Fibroblast of pulmonary artery (primary cell): ENCODE measurements around the gene IGLL5.

Source experiments
- DNase-seq: peaks from one replicate; pipeline ENCODE4 v3.0.0-alpha.2; 2010; ENCODE audit warnings: low read depth
- H3K4me3 ChIP-seq: replicated peaks from 2 replicates; pipeline ENCODE4 v1.5.1; 2011; ENCODE audit warnings: low read depth, mild to moderate bottlenecking, control low read depth, low read length, moderate library complexity
- TF ChIP-seq, protein P1 (sequence below): IDR thresholded peaks from 2 replicates; pipeline ENCODE4 v1.5.1; 2011; ENCODE audit warnings: mild to moderate bottlenecking, control low read depth, low read length, inconsistent platforms; ENCODE audit errors: missing control alignments

Gene IGLL5

GRCh38 chr22:22912135-22912987, 24.7 kb downstream of the IGLL5 start:
- TF ChIP-seq, protein P1, sequence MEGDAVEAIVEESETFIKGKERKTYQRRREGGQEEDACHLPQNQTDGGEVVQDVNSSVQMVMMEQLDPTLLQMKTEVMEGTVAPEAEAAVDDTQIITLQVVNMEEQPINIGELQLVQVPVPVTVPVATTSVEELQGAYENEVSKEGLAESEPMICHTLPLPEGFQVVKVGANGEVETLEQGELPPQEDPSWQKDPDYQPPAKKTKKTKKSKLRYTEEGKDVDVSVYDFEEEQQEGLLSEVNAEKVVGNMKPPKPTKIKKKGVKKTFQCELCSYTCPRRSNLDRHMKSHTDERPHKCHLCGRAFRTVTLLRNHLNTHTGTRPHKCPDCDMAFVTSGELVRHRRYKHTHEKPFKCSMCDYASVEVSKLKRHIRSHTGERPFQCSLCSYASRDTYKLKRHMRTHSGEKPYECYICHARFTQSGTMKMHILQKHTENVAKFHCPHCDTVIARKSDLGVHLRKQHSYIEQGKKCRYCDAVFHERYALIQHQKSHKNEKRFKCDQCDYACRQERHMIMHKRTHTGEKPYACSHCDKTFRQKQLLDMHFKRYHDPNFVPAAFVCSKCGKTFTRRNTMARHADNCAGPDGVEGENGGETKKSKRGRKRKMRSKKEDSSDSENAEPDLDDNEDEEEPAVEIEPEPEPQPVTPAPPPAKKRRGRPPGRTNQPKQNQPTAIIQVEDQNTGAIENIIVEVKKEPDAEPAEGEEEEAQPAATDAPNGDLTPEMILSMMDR, result no peak
- no peak for DNase-seq
- H3K4me3 ChIP-seq, result no peak overlapping the region

DNA sequence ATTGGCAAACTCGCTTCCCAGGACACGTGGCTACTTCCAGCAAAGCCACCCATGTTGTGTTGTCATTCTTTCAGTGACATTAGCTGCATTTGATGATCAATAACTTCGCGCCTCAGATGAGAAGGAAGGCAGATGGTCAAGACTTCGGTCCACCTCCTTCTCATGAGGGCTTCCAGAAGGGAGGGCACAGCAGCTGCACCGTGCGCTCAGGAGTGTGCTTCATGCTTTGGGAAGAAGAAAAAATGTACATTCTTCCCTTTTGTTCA, 25.3 kb downstream of the IGLL5 start:
- TF ChIP-seq, protein P1, result no peak
- no peak overlapping the region for H3K4me3 ChIP-seq
- DNase-seq, result no peak

GRCh38 chr22:22913989-22914388, 26.4 kb downstream of the IGLL5 start:
- no peak for DNase-seq
- no peak overlapping the region for H3K4me3 ChIP-seq
- TF ChIP-seq, protein P1, result no peak

DNA sequence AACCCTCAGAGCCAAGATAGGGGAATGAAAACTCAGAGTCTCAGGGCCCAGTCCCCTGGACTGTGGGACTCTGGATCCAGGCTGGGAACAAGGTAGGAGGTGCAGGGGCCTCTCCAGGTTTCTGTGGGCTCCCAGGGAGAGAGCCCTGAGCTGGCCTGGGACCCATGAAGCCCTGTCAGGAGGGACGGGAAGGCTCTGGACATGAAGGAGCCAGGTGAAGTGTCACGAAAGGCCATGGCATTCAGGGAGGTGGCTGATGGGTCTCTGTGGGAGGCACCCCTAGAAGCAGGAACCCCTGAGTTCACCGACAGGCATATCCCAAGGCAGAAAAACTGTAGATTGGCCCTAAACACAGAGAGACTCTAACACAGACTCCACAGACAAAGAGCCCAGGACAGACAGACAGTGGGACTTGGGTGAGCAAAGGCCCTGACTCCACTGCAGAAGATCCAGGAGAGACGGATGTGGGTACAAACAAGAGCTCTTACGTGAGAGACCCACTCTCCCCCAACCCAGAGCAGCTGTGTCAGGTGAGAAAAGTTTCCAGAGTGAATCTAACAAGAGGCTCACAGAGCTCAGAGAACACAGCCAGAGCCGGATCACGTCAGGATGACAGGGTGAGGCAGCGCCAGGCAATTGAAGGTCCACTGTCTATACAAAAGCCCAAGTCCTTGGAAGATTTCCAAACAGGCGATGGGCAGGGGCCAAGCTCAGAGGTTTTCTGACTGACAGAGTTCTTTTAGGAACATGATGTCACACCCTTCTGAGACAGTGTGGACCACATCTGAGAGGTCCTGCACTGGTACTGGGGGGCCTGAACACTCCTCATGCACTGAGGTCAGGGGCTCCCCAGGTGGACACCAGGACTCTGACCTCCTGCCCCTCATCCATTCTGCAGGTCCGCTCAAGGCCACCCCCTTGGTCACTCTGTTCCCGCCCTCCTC, 27.4 kb downstream of the IGLL5 start:
- TF ChIP-seq, protein P1, result no peak
- no peak for DNase-seq
- no peak overlapping the region for H3K4me3 ChIP-seq

GRCh38 chr22:22915670-22916035, 28.0 kb downstream of the IGLL5 start:
- H3K4me3 ChIP-seq, result no peak overlapping the region
- no peak for DNase-seq
- TF ChIP-seq, protein P1, result no peak

DNA sequence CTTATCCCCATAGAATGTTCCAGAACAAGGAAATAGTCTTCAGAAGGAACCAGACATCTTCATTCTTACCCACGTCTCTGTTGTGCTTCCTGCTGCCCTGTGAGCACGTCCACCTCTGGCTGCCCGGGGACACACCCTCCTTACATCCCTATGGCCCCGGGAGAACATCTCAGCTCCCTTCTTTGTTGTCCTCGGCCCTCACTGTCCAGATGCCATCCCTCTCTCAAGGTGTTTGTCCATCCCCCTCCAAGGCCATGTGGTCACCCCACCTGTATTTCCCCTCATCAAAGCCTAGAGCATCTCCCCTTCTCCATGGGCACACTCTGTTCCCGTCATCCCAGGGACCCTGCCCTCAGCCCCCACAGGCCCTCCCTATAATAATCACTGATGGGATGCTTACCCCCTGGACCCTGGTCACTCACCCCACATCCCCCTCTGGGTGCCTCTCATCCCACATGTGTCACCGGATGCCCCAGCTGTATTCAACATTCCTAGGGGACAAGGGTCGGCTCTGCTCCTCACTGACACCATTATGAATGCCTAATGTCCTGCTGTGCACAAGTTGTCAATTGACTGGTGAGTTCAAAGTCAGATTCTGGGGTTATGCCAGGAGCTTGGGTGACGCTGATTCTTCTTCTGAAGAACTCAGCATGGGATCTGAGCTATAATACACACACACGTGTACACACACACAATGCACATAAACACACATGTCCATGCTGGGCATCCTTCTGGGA, 28.8 kb downstream of the IGLL5 start:
- DNase-seq, result no peak
- TF ChIP-seq, protein P1, result no peak
- no peak overlapping the region for H3K4me3 ChIP-seq
